Kidney (tissue), 14 donors: ENCODE data around the gene FHOD1. TPM values are rescaled to one million over a fixed set of nuclear protein-coding genes. Genes with fewer than 3 reads are reported as not detected.

Source experiments
- DNase-seq, 5 donors: peaks; one replicate each; pipeline ENCODE4 v3.0.0-alpha.2; 2013 to 2020
- FAIRE-seq: peaks from 2 replicates; lab custom pipeline; 2012; peaks lifted over from hg19 to GRCh38; lab: Jason Lieb, UNC
- H3K27ac ChIP-seq, 2 donors: one replicate each; pipeline ENCODE4 v1.7.0; 2013; ENCODE audit warnings: low read depth in 2 of 2, low read length in 2 of 2, inconsistent platforms in 1 of 2
- H3K27me3 ChIP-seq: one replicate; pipeline ENCODE4 v1.7.1; 2013; ENCODE audit warnings: low read length, inconsistent platforms; ENCODE audit not compliant: control insufficient read depth, insufficient read depth
- H3K36me3 ChIP-seq, 3 donors: one replicate each; pipeline versions ENCODE4 v1.7.0 to v1.7.1; 2013; ENCODE audit warnings: low read length in 3 of 3, control low read depth in 1 of 3, inconsistent platforms in 1 of 3; ENCODE audit not compliant: insufficient read depth in 3 of 3, control insufficient read depth in 2 of 3
- H3K4me1 ChIP-seq, 3 donors: one replicate each; pipeline versions ENCODE4 v1.7.0 to v1.7.1; 2013; ENCODE audit warnings: low read length in 3 of 3, inconsistent platforms in 1 of 3, low read depth in 1 of 3; ENCODE audit not compliant: control insufficient read depth in 2 of 3, insufficient read depth in 2 of 3
- H3K4me3 ChIP-seq, 3 donors: one replicate each; pipeline versions ENCODE4 v1.7.0 to v1.8.1; 2013; ENCODE audit warnings: low read length in 3 of 3, control low read depth in 1 of 3, inconsistent platforms in 1 of 3
- H3K9ac ChIP-seq, 3 donors: one replicate each; pipeline versions ENCODE4 v1.7.0 to v1.7.1; 2013; ENCODE audit warnings: low read length in 3 of 3, control low read depth in 1 of 3, inconsistent platforms in 1 of 3
- H3K9me3 ChIP-seq, 3 donors: one replicate each; pipeline versions ENCODE4 v1.7.0 to v1.7.1; 2013; ENCODE audit warnings: low read length in 3 of 3, control low read depth in 1 of 3, inconsistent platforms in 1 of 3; ENCODE audit not compliant: control insufficient read depth in 2 of 3, insufficient read depth in 1 of 3
- CTCF ChIP-seq: IDR thresholded peaks from 3 replicates; pipeline ENCODE4 v1.5.1; 2012; ENCODE audit warnings: mild to moderate bottlenecking, moderate library complexity, borderline replicate concordance; ENCODE audit not compliant: insufficient read depth; ENCODE audit errors: extremely low read depth
- intact Hi-C: fragments of 100-400 bp; cut with DNase I; formaldehyde crosslinking; loops from one replicate; pipeline ENCODE4 v1.11.1; 2022
- polyA plus RNA-seq: library from polyadenylated mRNA; stranded (reverse); fragments of 350-450 nt; fragmentation: Illumina TruSeq; extraction: RNeasy Lipid Tissue Mini Kit (QIAGEN cat#74804); gene quantifications from one replicate; pipeline ENCODE4 v1.2.3, GENCODE V29; 2014; ENCODE audit warnings: low read depth, low replicate concordance; ENCODE audit not compliant: insufficient read depth
- total RNA-seq: library from RNA; stranded (reverse); fragmentation: NEBNext Ultra II Directional; extraction: Animal tissue kit (Norgen Biotek cat#: 25700); gene quantifications from one replicate; pipeline ENCODE4 v1.2.1, GENCODE V29; 2021
- donor health status: control.
- donor health status: control.
- donor health status: control.
- donor health status: control.
- donor health status: control.
- donor health status: DM: yes; HTN: yes; CAD: no.
- donor health status: Normal renal cell carcinoma (clear cell type).

Gene FHOD1
- total and polyA plus RNA-seq, 2 donors from 2014 or later: 21.0 to 30.4 TPM

- peaks cover 0 to 26% (median 20%) of the 10 kb centered on the region in 3 donors for H3K4me1 ChIP-seq
- no peak for FAIRE-seq
- intact Hi-C loops: no loop called here
- H3K36me3 ChIP-seq: peaks cover 2 to 30% (median 21%) of the 10 kb centered on the region in 3 donors
- no peaks in the 10 kb centered on the region for H3K27me3 ChIP-seq
- no peaks in the 10 kb centered on the region for H3K9me3 ChIP-seq
- H3K9ac ChIP-seq: no peak overlapping the region
- no peak for TF ChIP-seq CTCF
- H3K4me3 ChIP-seq: no peak overlapping the region
- DNase-seq: peak in 2 of 5 donors; percentile 47 to 52
- H3K27ac ChIP-seq: no peak overlapping the region
These were observed 46.8 kb downstream of the FHOD1 start for GRCh38 chr16:67200491-67200890.

GRCh38 chr16:67199808-67200198 is 47.5 kb downstream of the FHOD1 start:
- FAIRE-seq (no peak), DNase-seq (peak in 1 of 5 donors; percentile 57)
- no peak overlapping the region for H3K27ac ChIP-seq
- H3K4me1 ChIP-seq: peaks cover 0 to 26% (median 20%) of the 10 kb centered on the region in 3 donors
- no peak overlapping the region for H3K9ac ChIP-seq
- no peaks in the 10 kb centered on the region for H3K9me3 ChIP-seq
- no peak for TF ChIP-seq CTCF
- intact Hi-C loops: no loop called here
- H3K27me3 ChIP-seq: no peaks in the 10 kb centered on the region
- peaks cover 7 to 37% (median 27%) of the 10 kb centered on the region in 3 donors for H3K36me3 ChIP-seq
- peak overlapping the region in 2 of 3 donors; percentile 40 to 57 for H3K4me3 ChIP-seq

GRCh38 chr16:67199011-67199807 is 48.1 kb downstream of the FHOD1 start, which contains the start of gene ELMO3:
TSS of gene ELMO3 (plus strand) at chr16:67199131. CDS start at chr16:67199327, 196 bp downstream.
- Histone ChIP-seq H3K4me3 (peak within 1 kb of the TSS in 2 of 3 donors; percentile 47 to 61), H3K36me3 (peaks cover 7 to 43% (median 31%) of the 10 kb centered on the region in 3 donors), H3K9me3 (no peaks in the 10 kb centered on the region), H3K27ac (peak within 1 kb of the TSS; percentile 50 to 78), H3K9ac (peak within 1 kb of the TSS in 1 of 3 donors; percentile 34), H3K27me3 (no peaks in the 10 kb centered on the region), H3K4me1 (peaks cover 0 to 28% (median 20%) of the 10 kb centered on the region in 3 donors)
- DNase-seq: peak in 3 of 5 donors; percentile 28 to 87 (median 75)
- FAIRE-seq: no peak
- intact Hi-C loops: no loop called here
- peak; percentile 32 for TF ChIP-seq CTCF
